ENCODE measurements around the gene ZNF576.
A peak's percentile ranks its signal among the peaks of the same experiment; 100 is the strongest.

Gene ZNF576

DNA sequence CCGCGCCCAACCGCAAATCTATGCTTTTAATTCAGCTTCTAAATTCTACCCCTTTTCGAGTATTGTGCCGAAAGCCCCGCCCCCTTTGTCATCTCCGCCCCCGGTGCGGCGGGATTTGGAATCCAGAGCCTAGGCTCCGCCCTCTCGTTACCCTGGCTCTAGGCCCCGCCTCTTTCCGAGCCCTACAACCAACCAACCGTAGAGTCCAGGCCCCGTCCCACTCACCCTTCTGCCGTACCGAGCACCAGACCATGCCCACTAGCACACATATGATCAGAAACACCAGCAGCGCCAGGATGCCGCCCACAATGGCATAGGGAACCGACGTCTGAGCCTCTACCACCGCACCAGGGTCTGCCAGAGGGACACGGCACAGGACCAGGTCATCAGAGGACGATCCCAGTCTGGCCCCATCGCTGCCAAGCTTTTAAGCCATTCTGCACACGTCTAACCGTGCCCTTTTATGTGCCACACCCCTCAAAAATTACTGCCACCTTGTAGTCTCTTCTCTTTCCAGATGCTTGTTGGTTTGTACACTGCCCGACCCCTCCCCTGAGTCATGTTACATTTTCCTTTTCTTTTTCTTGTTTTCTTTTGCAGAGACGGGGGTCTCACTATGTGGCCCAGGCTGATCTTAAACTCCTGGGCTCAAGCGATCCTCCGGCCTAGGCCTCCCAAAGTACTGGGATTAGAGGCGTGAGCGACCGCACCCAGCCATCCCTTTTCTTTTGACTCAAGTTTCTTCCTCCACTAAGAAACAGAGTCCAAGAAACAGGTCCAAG lies 27.7 kb downstream of the ZNF576 start:
- Histone ChIP-seq H3K27me3 (replicated peaks in 2 of 5; ENCODE audit: control insufficient read depth in 4 of 5, insufficient read depth in 5 of 5, low read length in 4 of 5) (peaks cover 0 to 21% (median 5%) of the 10 kb centered on the region in 5 experiments), H3K27ac (ENCODE audit: insufficient read depth in 1 of 2, low read depth in 1 of 2, low read length in 2 of 2, poor library complexity in 1 of 2, severe bottlenecking in 2 of 2) (no peak overlapping the region), H3K36me3 (ENCODE audit: control insufficient read depth in 4 of 4, insufficient read depth in 4 of 4, low read length in 3 of 4) (no peaks in the 10 kb centered on the region), H3K9me3 (ENCODE audit: control extremely low read depth in 1 of 5, control insufficient read depth in 4 of 5, insufficient read depth in 2 of 5, low read depth in 1 of 5, low read length in 4 of 5) (no peaks in the 10 kb centered on the region), H3K4me3 (ENCODE audit: control insufficient read depth in 1 of 7, extremely low read depth in 1 of 7, insufficient read depth in 4 of 7, low read depth in 2 of 7, low read length in 6 of 7) (no peak overlapping the region), H3K4me1 (ENCODE audit: control extremely low read depth in 1 of 4, control insufficient read depth in 4 of 4, insufficient read depth in 4 of 4, low read length in 3 of 4) (peaks cover 0 to 23% (median 15%) of the 10 kb centered on the region in 4 experiments)
- CTCF ChIA-PET: interaction anchor here (0.6 to 3.6 kb wide), 6 partner anchors 10 to 71 kb away, joined by 3 to 24 read pairs (median 4); no protein-coding TSS in a partner anchor
- 94% methylated on average over 35 of the region's 35 CpGs for WGBS (ENCODE audit: insufficient coverage)
- DNase-seq: peak in 1 of 3 donors; percentile 37
- POLR2A ChIA-PET: no interaction called here

- Histone ChIP-seq H3K4me3 (ENCODE audit: control insufficient read depth in 1 of 7, extremely low read depth in 1 of 7, insufficient read depth in 4 of 7, low read depth in 2 of 7, low read length in 6 of 7) (peak overlapping the region in 1 of 7 experiments; percentile 54), H3K9me3 (ENCODE audit: control extremely low read depth in 1 of 5, control insufficient read depth in 4 of 5, insufficient read depth in 2 of 5, low read depth in 1 of 5, low read length in 4 of 5) (no peaks in the 10 kb centered on the region), H3K27ac (ENCODE audit: insufficient read depth in 1 of 2, low read depth in 1 of 2, low read length in 2 of 2, poor library complexity in 1 of 2, severe bottlenecking in 2 of 2) (no peak overlapping the region), H3K27me3 (replicated peaks in 2 of 5; ENCODE audit: control insufficient read depth in 4 of 5, insufficient read depth in 5 of 5, low read length in 4 of 5) (peaks cover 0 to 21% (median 5%) of the 10 kb centered on the region in 5 experiments), H3K4me1 (ENCODE audit: control extremely low read depth in 1 of 4, control insufficient read depth in 4 of 4, insufficient read depth in 4 of 4, low read length in 3 of 4) (peaks cover 0 to 18% (median 10%) of the 10 kb centered on the region in 4 experiments), H3K36me3 (ENCODE audit: control insufficient read depth in 4 of 4, insufficient read depth in 4 of 4, low read length in 3 of 4) (no peaks in the 10 kb centered on the region)
- ChIA-PET POLR2A (no interaction called here), CTCF (interaction anchor here (0.7 to 3.6 kb wide), 4 partner anchors 9 to 69 kb away, joined by 4 to 24 read pairs (median 6); no protein-coding TSS in a partner anchor)
- 10% methylated on average over 13 of the region's 30 CpGs for WGBS (ENCODE audit: insufficient coverage)
- DNase-seq: peak; percentile 87 to 95 (median 93)
These were observed 28.5 kb downstream of the ZNF576 start for GRCh38 chr19:43624933-43625332.

- Histone ChIP-seq H3K9me3 (ENCODE audit: control extremely low read depth in 1 of 5, control insufficient read depth in 4 of 5, insufficient read depth in 2 of 5, low read depth in 1 of 5, low read length in 4 of 5) (no peaks in the 10 kb centered on the region), H3K27ac (ENCODE audit: insufficient read depth in 1 of 2, low read depth in 1 of 2, low read length in 2 of 2, poor library complexity in 1 of 2, severe bottlenecking in 2 of 2) (no peak overlapping the region), H3K36me3 (ENCODE audit: control insufficient read depth in 4 of 4, insufficient read depth in 4 of 4, low read length in 3 of 4) (no peaks in the 10 kb centered on the region), H3K4me1 (ENCODE audit: control extremely low read depth in 1 of 4, control insufficient read depth in 4 of 4, insufficient read depth in 4 of 4, low read length in 3 of 4) (peaks cover 0 to 12% (median 5%) of the 10 kb centered on the region in 4 experiments), H3K4me3 (ENCODE audit: control insufficient read depth in 1 of 7, extremely low read depth in 1 of 7, insufficient read depth in 4 of 7, low read depth in 2 of 7, low read length in 6 of 7) (no peak overlapping the region), H3K27me3 (replicated peaks in 2 of 5; ENCODE audit: control insufficient read depth in 4 of 5, insufficient read depth in 5 of 5, low read length in 4 of 5) (peaks cover 0 to 21% (median 5%) of the 10 kb centered on the region in 5 experiments)
- ChIA-PET POLR2A (no interaction called here), CTCF (interaction anchor here (0.9 to 3.6 kb wide), 8 partner anchors 9 to 91 kb away, joined by 3 to 24 read pairs (median 4); no protein-coding TSS in a partner anchor)
- peak; percentile 47 to 71 (median 61) for DNase-seq
- WGBS (ENCODE audit: insufficient coverage): 77% methylated on average over 22 of the region's 32 CpGs
These were observed 29.7 kb downstream of the ZNF576 start for GRCh38 chr19:43625918-43626579.

GRCh38 chr19:43626838-43627237 lies 30.4 kb downstream of the ZNF576 start:
- no peaks in the 10 kb centered on the region for H3K9me3 ChIP-seq (ENCODE audit: control extremely low read depth in 1 of 5, control insufficient read depth in 4 of 5, insufficient read depth in 2 of 5, low read depth in 1 of 5, low read length in 4 of 5)
- peaks cover 0 to 21% (median 5%) of the 10 kb centered on the region in 5 experiments for H3K27me3 ChIP-seq (replicated peaks in 2 of 5; ENCODE audit: control insufficient read depth in 4 of 5, insufficient read depth in 5 of 5, low read length in 4 of 5)
- ChIA-PET CTCF (interaction anchor here (0.9 to 3.6 kb wide), 6 partner anchors 8 to 91 kb away, joined by 3 to 24 read pairs (median 4); no protein-coding TSS in a partner anchor), POLR2A (no interaction called here)
- no peak overlapping the region for H3K27ac ChIP-seq (ENCODE audit: insufficient read depth in 1 of 2, low read depth in 1 of 2, low read length in 2 of 2, poor library complexity in 1 of 2, severe bottlenecking in 2 of 2)
- DNase-seq: no peak
- H3K4me1 ChIP-seq (ENCODE audit: control extremely low read depth in 1 of 4, control insufficient read depth in 4 of 4, insufficient read depth in 4 of 4, low read length in 3 of 4): peaks cover 0 to 12% (median 5%) of the 10 kb centered on the region in 4 experiments
- WGBS (ENCODE audit: insufficient coverage): 49% methylated on average over 15 of the region's 17 CpGs
- no peaks in the 10 kb centered on the region for H3K36me3 ChIP-seq (ENCODE audit: control insufficient read depth in 4 of 4, insufficient read depth in 4 of 4, low read length in 3 of 4)
- H3K4me3 ChIP-seq (ENCODE audit: control insufficient read depth in 1 of 7, extremely low read depth in 1 of 7, insufficient read depth in 4 of 7, low read depth in 2 of 7, low read length in 6 of 7): no peak overlapping the region

GRCh38 chr19:43628646-43629326 lies 32.4 kb downstream of the ZNF576 start:
- ChIA-PET CTCF (interaction anchor here (1.2 to 1.7 kb wide), 4 partner anchors 8 to 29 kb away, joined by 3 to 4 read pairs (median 4); no protein-coding TSS in a partner anchor), POLR2A (no interaction called here)
- Histone ChIP-seq H3K9me3 (ENCODE audit: control extremely low read depth in 1 of 5, control insufficient read depth in 4 of 5, insufficient read depth in 2 of 5, low read depth in 1 of 5, low read length in 4 of 5) (no peaks in the 10 kb centered on the region), H3K4me3 (ENCODE audit: control insufficient read depth in 1 of 7, extremely low read depth in 1 of 7, insufficient read depth in 4 of 7, low read depth in 2 of 7, low read length in 6 of 7) (no peak overlapping the region), H3K27me3 (replicated peaks in 2 of 5; ENCODE audit: control insufficient read depth in 4 of 5, insufficient read depth in 5 of 5, low read length in 4 of 5) (peaks cover 0 to 21% (median 5%) of the 10 kb centered on the region in 5 experiments), H3K36me3 (ENCODE audit: control insufficient read depth in 4 of 4, insufficient read depth in 4 of 4, low read length in 3 of 4) (no peaks in the 10 kb centered on the region), H3K27ac (ENCODE audit: insufficient read depth in 1 of 2, low read depth in 1 of 2, low read length in 2 of 2, poor library complexity in 1 of 2, severe bottlenecking in 2 of 2) (no peak overlapping the region), H3K4me1 (ENCODE audit: control extremely low read depth in 1 of 4, control insufficient read depth in 4 of 4, insufficient read depth in 4 of 4, low read length in 3 of 4) (peaks cover 0 to 12% (median 5%) of the 10 kb centered on the region in 4 experiments)
- DNase-seq: no peak
- WGBS (ENCODE audit: insufficient coverage): 100% methylated on average over 3 of the region's 3 CpGs

- peaks cover 0 to 8% (median 4%) of the 10 kb centered on the region in 4 experiments for H3K4me1 ChIP-seq (ENCODE audit: control extremely low read depth in 1 of 4, control insufficient read depth in 4 of 4, insufficient read depth in 4 of 4, low read length in 3 of 4)
- H3K9me3 ChIP-seq (ENCODE audit: control extremely low read depth in 1 of 5, control insufficient read depth in 4 of 5, insufficient read depth in 2 of 5, low read depth in 1 of 5, low read length in 4 of 5): no peaks in the 10 kb centered on the region
- no peaks in the 10 kb centered on the region for H3K36me3 ChIP-seq (ENCODE audit: control insufficient read depth in 4 of 4, insufficient read depth in 4 of 4, low read length in 3 of 4)
- ChIA-PET CTCF (no interaction called here), POLR2A (no interaction called here)
- WGBS (ENCODE audit: insufficient coverage): 95% methylated on average over 4 of the region's 5 CpGs
- H3K27me3 ChIP-seq (replicated peaks in 2 of 5; ENCODE audit: control insufficient read depth in 4 of 5, insufficient read depth in 5 of 5, low read length in 4 of 5): peaks cover 0 to 35% (median 8%) of the 10 kb centered on the region in 5 experiments
- no peak overlapping the region for H3K4me3 ChIP-seq (ENCODE audit: control insufficient read depth in 1 of 7, extremely low read depth in 1 of 7, insufficient read depth in 4 of 7, low read depth in 2 of 7, low read length in 6 of 7)
- DNase-seq: no peak
- no peak overlapping the region for H3K27ac ChIP-seq (ENCODE audit: insufficient read depth in 1 of 2, low read depth in 1 of 2, low read length in 2 of 2, poor library complexity in 1 of 2, severe bottlenecking in 2 of 2)
These were observed 35.1 kb downstream of the ZNF576 start for GRCh38 chr19:43631491-43631890.
